Liver (tissue), 9 donors: ENCODE data around the gene SLC6A3. TPM values are rescaled to one million over a fixed set of nuclear protein-coding genes. Genes with fewer than 3 reads are reported as not detected.

ENCODE experiments used
- DNase-seq: peaks from one replicate; pipeline ENCODE4 v3.0.0-alpha.2; 2017; ENCODE audit warnings: low spot score
- H3K27ac ChIP-seq, 2 donors: one replicate each; pipeline ENCODE4 v1.7.0; 2013; ENCODE audit warnings: inconsistent platforms in 2 of 2, low read length in 2 of 2, control low read depth in 1 of 2, low read depth in 1 of 2, mild to moderate bottlenecking in 1 of 2
- H3K27me3 ChIP-seq, 4 donors: one replicate each; pipeline versions ENCODE4 v1.6.1 to v1.7.0; 2013; ENCODE audit warnings: low read length in 3 of 4, inconsistent platforms in 1 of 4, mild to moderate bottlenecking in 1 of 4, moderate library complexity in 1 of 4; ENCODE audit not compliant: control insufficient read depth in 4 of 4, insufficient read depth in 4 of 4
- H3K36me3 ChIP-seq, 4 donors: one replicate each; pipeline versions ENCODE4 v1.6.1 to v1.7.0; 2013; ENCODE audit warnings: low read length in 3 of 4, mild to moderate bottlenecking in 3 of 4, low read depth in 1 of 4, moderate library complexity in 1 of 4; ENCODE audit not compliant: control insufficient read depth in 4 of 4, insufficient read depth in 3 of 4
- H3K4me1 ChIP-seq, 4 donors: one replicate each; pipeline versions ENCODE4 v1.6.1 to v1.7.0; 2013; ENCODE audit warnings: low read length in 3 of 4, mild to moderate bottlenecking in 3 of 4, moderate library complexity in 1 of 4; ENCODE audit not compliant: control insufficient read depth in 4 of 4, insufficient read depth in 4 of 4
- H3K4me3 ChIP-seq, 3 donors: one replicate each; pipeline versions ENCODE4 v1.6.1 to v1.7.0; 2013; ENCODE audit warnings: low read length in 3 of 3, control low read depth in 1 of 3, low read depth in 1 of 3, mild to moderate bottlenecking in 1 of 3
- H3K9ac ChIP-seq, 2 donors: one replicate each; pipeline ENCODE4 v1.7.0; 2013; ENCODE audit warnings: low read length in 2 of 2, mild to moderate bottlenecking in 2 of 2, moderate library complexity in 2 of 2, control low read depth in 1 of 2, low read depth in 1 of 2
- H3K9me3 ChIP-seq, 4 donors: one replicate each; pipeline versions ENCODE4 v1.6.1 to v1.7.0; 2013; ENCODE audit warnings: low read length in 3 of 4; ENCODE audit not compliant: control insufficient read depth in 4 of 4
- CTCF ChIP-seq: fragments of 150-350 bp; IDR thresholded peaks from 2 replicates; pipeline ENCODE4 v1.5.1; 2017; ENCODE audit warnings: improper control_type of control experiment, low read depth, low read length; ENCODE audit not compliant: missing input control
- EGR1 ChIP-seq, 2 donors: IDR thresholded peaks; 2 replicates each; pipeline ENCODE4 v1.6.1; 2016 to 2018; ENCODE audit warnings: antibody characterized with exemption in 2 of 2, low read depth in 2 of 2
- FOXA1 ChIP-seq: IDR thresholded peaks from 2 replicates; pipeline ENCODE4 v1.6.1; 2016; ENCODE audit warnings: antibody characterized with exemption
- FOXA2 ChIP-seq: IDR thresholded peaks from 2 replicates; pipeline ENCODE4 v1.6.1; 2016; ENCODE audit warnings: antibody characterized with exemption
- GABPA ChIP-seq, 2 donors: IDR thresholded peaks in 1 of 2; conservative IDR thresholded peaks in 1 of 2; 2 replicates each; pipeline ENCODE4 v1.6.1; 2016; ENCODE audit warnings: antibody characterized with exemption in 2 of 2, mild to moderate bottlenecking in 1 of 2, moderate library complexity in 1 of 2
- HNF4A ChIP-seq, 2 donors: conservative IDR thresholded peaks; 2 replicates each; pipeline ENCODE4 v1.6.1; 2016; ENCODE audit warnings: antibody characterized with exemption in 2 of 2, mild to moderate bottlenecking in 2 of 2
- HNF4G ChIP-seq: IDR thresholded peaks from 2 replicates; pipeline ENCODE4 v1.6.1; 2016; ENCODE audit warnings: antibody characterized with exemption
- JUND ChIP-seq, 2 donors: IDR thresholded peaks; 2 replicates each; pipeline ENCODE4 v1.6.1; 2016; ENCODE audit warnings: antibody characterized with exemption in 2 of 2
- NR2F2 ChIP-seq: IDR thresholded peaks from 2 replicates; pipeline ENCODE4 v1.6.1; 2016; ENCODE audit warnings: antibody characterized with exemption
- RAD21 ChIP-seq, 2 donors: IDR thresholded peaks; 2 replicates each; pipeline ENCODE4 v1.6.1; 2016; ENCODE audit warnings: antibody characterized with exemption in 2 of 2, mild to moderate bottlenecking in 2 of 2
- REST ChIP-seq: IDR thresholded peaks from 2 replicates; pipeline ENCODE4 v1.6.1; 2016; ENCODE audit warnings: antibody characterized with exemption, mild to moderate bottlenecking
- RXRA ChIP-seq, 2 donors: IDR thresholded peaks; 2 replicates each; pipeline ENCODE4 v1.6.1; 2017 to 2018; ENCODE audit warnings: antibody characterized with exemption in 2 of 2, mild to moderate bottlenecking in 1 of 2
- SP1 ChIP-seq: IDR thresholded peaks from 2 replicates; pipeline ENCODE4 v1.6.1; 2018; ENCODE audit warnings: antibody characterized with exemption, mild to moderate bottlenecking
- TAF1 ChIP-seq: conservative IDR thresholded peaks from 2 replicates; pipeline ENCODE4 v1.6.1; 2016; ENCODE audit warnings: antibody characterized with exemption, mild to moderate bottlenecking
- YY1 ChIP-seq: IDR thresholded peaks from 2 replicates; pipeline ENCODE4 v1.6.1; 2016; ENCODE audit warnings: antibody characterized with exemption, mild to moderate bottlenecking
- ZBTB33 ChIP-seq: IDR thresholded peaks from 2 replicates; pipeline ENCODE4 v1.6.1; 2016; ENCODE audit warnings: antibody characterized with exemption
- WGBS: extraction: QIAGEN DNeasy Blood & Tissue Kit; methylation state at CpG from one replicate; pipeline ENCODE4 v1.1.7; 2013; 5-methylcytosine and 5-hydroxymethylcytosine counted together
- polyA plus RNA-seq, 2 donors: library from polyadenylated mRNA; stranded (reverse) in 1 of 2; unstranded in 1 of 2; fragments of 200-250 nt in 1 of 2; fragments of >200 nt in 1 of 2; fragmentation: Nextera tagmentation in 1 of 2; extraction: Ambion mirVana in 1 of 2; gene quantifications; one replicate each; pipeline versions ENCODE4 v1.2.1 to v1.2.3, GENCODE V29; 2013 to 2015
- total RNA-seq, 2 donors: library from RNA; depleted of rRNA; stranded (reverse); fragments of >200 nt; gene quantifications; one replicate each; pipeline ENCODE4 v1.2.3, GENCODE V29; 2014
- donor health status: healthy.
- donor health status: healthy.
- donor health status: healthy.
- donor health status: healthy.
- donor health status: healthy.

The SLC6A3 gene
- total and polyA plus RNA-seq, 4 donors = not detected

- TF ChIP-seq RAD21 (IDR thresholded peaks at IDR 0.05) (no peak), YY1 (no peak), HNF4G (no peak), FOXA2 (no peak), GABPA (IDR thresholded peaks at IDR 0.05 in 1 of 2, conservative IDR thresholded peaks at IDR 0.05 in 1 of 2) (no peak), FOXA1 (no peak), TAF1 (no peak), CTCF (no peak), RXRA (IDR thresholded peaks at IDR 0.05) (no peak), NR2F2 (no peak), SP1 (no peak), ZBTB33 (no peak), HNF4A (conservative IDR thresholded peaks at IDR 0.05) (no peak), EGR1 (IDR thresholded peaks at IDR 0.05; ENCODE audit: low read depth in 2 of 2) (no peak), JUND (IDR thresholded peaks at IDR 0.05) (no peak), REST (no peak)
- Histone ChIP-seq H3K9ac (no peak overlapping the region), H3K4me1 (peaks cover 0 to 7% (median under 1%) of the 10 kb centered on the region in 4 donors), H3K27me3 (peaks cover 0 to 3% (median 1%) of the 10 kb centered on the region in 4 donors), H3K36me3 (no peaks in the 10 kb centered on the region), H3K4me3 (no peak overlapping the region), H3K9me3 (no peaks in the 10 kb centered on the region), H3K27ac (no peak overlapping the region)
- 93% methylated on average over 18 of the region's 18 CpGs for WGBS
- DNase-seq = no peak
Measured at GRCh38 chr5:1378096-1378495, 67.1 kb downstream of the SLC6A3 start.

- DNase-seq = no peak
- Histone ChIP-seq H3K36me3 (no peaks in the 10 kb centered on the region), H3K4me3 (no peak overlapping the region), H3K9me3 (no peaks in the 10 kb centered on the region), H3K27me3 (peaks cover 0 to 3% (median 1%) of the 10 kb centered on the region in 4 donors), H3K9ac (no peak overlapping the region), H3K4me1 (peaks cover 0 to 7% (median under 1%) of the 10 kb centered on the region in 4 donors), H3K27ac (no peak overlapping the region)
- WGBS = 89% methylated on average over 3 of the region's 3 CpGs
- no peak for TF ChIP-seq EGR1 (IDR thresholded peaks at IDR 0.05; ENCODE audit: low read depth in 2 of 2)
- TF ChIP-seq ZBTB33 = no peak
Measured at GRCh38 chr5:1376981-1377380, 68.3 kb downstream of the SLC6A3 start.
